ENCODE measurements around the gene IRF2BP2.

IRF2BP2 gene

GRCh38 chr1:234603221-234604204, 6.5 kb downstream of the IRF2BP2 start (continued):
- TF ChIP-seq ZSCAN5A (tag by site-specific recombination; IDR thresholded peaks at IDR 0.05), result no peak
- no peak for TF ChIP-seq ZNF585B (tag by site-specific recombination; IDR thresholded peaks at IDR 0.05)
- no peak for TF ChIP-seq ZNF654 (tag by site-specific recombination; IDR thresholded peaks at IDR 0.05; ENCODE audit: low read depth)
- TF ChIP-seq ZNF433 (tag by site-specific recombination; IDR thresholded peaks at IDR 0.05; ENCODE audit: low read depth), result no peak
- no peak for TF ChIP-seq ZBTB7A (tag by site-specific recombination; IDR thresholded peaks at IDR 0.05; ENCODE audit: low read depth)
- no peak for TF ChIP-seq GLI2 (tag by site-specific recombination; IDR thresholded peaks at IDR 0.05; ENCODE audit: borderline replicate concordance, low read depth)
- TF ChIP-seq BCL11B (tag by site-specific recombination; IDR thresholded peaks at IDR 0.05; ENCODE audit: low read depth), result no peak
- TF ChIP-seq OSR2 (tag by site-specific recombination; IDR thresholded peaks at IDR 0.05), result no peak
- no peak for TF ChIP-seq ZNF830 (tag by site-specific recombination; IDR thresholded peaks at IDR 0.05; ENCODE audit: low read depth)
- TF ChIP-seq ZNF266 (tag by site-specific recombination; IDR thresholded peaks at IDR 0.05; ENCODE audit: low read depth), result no peak
- TF ChIP-seq SP7 (tag by site-specific recombination; IDR thresholded peaks at IDR 0.05), result peak; percentile 20; the same call in 1 of the 2 replicates
- peak; percentile 85 for TF ChIP-seq ZNF629 (tag by site-specific recombination; IDR thresholded peaks at IDR 0.05)
- TF ChIP-seq ZBTB49 (tag by site-specific recombination; IDR thresholded peaks at IDR 0.05; ENCODE audit: low read depth), result peak; percentile 71; the same call in 1 of the 2 replicates
- TF ChIP-seq ZIC2 (tag by site-specific recombination; IDR thresholded peaks at IDR 0.05), result no peak
- peak; percentile 85; the same call in 1 of the 2 replicates for TF ChIP-seq ZNF362 (tag by site-specific recombination; IDR thresholded peaks at IDR 0.05)
- TF ChIP-seq ZNF175 (tag by site-specific recombination; IDR thresholded peaks at IDR 0.05), result no peak
- TF ChIP-seq PRDM6 (tag by site-specific recombination; IDR thresholded peaks at IDR 0.05), result peak; percentile 90
- TF ChIP-seq ZBTB11 (tag by site-specific recombination; conservative IDR thresholded peaks at IDR 0.05; ENCODE audit: low read depth), result no peak
- TF ChIP-seq GLIS1 (tag by site-specific recombination; IDR thresholded peaks at IDR 0.05), result no peak
- no peak for TF ChIP-seq ZBTB1 (tag by site-specific recombination; IDR thresholded peaks at IDR 0.05)
- peak; percentile 13 for TF ChIP-seq ZBTB44 (tag by site-specific recombination; IDR thresholded peaks at IDR 0.05)
- TF ChIP-seq ZNF549 (tag by site-specific recombination; IDR thresholded peaks at IDR 0.05), result no peak
- no peak for TF ChIP-seq ZNF837 (tag by site-specific recombination; IDR thresholded peaks at IDR 0.05)
- TF ChIP-seq KLF9 (tag by site-specific recombination; IDR thresholded peaks at IDR 0.05; ENCODE audit: low read depth), result no peak

Measured in HEK293 (cell line).